Measurements from ENCODE around the gene SYTL1.
"Not testable (repeated sequence)": the region's sequence is repeated elsewhere in the genome, so short reads cannot be mapped to it uniquely, and the experiment has no call there.

Gene SYTL1

GRCh38 chr1:27384797-27385196 lies 43.0 kb downstream of the SYTL1 start:
- ATAC-seq = not testable (repeated sequence)

- ATAC-seq = no peak
Observed at GRCh38 chr1:27388337-27389005, 46.6 kb downstream of the SYTL1 start.

GRCh38 chr1:27391511-27392095 lies 49.8 kb downstream of the SYTL1 start:
- no peak for ATAC-seq

- peak; percentile 94 to 95 for ATAC-seq
Observed at GRCh38 chr1:27392096-27392777, 50.4 kb downstream of the SYTL1 start, which contains the start of gene GPR3. Gene GPR3 (plus strand): TSS chr1:27392622. CDS start chr1:27393799, 1,177 bp downstream.

DNA sequence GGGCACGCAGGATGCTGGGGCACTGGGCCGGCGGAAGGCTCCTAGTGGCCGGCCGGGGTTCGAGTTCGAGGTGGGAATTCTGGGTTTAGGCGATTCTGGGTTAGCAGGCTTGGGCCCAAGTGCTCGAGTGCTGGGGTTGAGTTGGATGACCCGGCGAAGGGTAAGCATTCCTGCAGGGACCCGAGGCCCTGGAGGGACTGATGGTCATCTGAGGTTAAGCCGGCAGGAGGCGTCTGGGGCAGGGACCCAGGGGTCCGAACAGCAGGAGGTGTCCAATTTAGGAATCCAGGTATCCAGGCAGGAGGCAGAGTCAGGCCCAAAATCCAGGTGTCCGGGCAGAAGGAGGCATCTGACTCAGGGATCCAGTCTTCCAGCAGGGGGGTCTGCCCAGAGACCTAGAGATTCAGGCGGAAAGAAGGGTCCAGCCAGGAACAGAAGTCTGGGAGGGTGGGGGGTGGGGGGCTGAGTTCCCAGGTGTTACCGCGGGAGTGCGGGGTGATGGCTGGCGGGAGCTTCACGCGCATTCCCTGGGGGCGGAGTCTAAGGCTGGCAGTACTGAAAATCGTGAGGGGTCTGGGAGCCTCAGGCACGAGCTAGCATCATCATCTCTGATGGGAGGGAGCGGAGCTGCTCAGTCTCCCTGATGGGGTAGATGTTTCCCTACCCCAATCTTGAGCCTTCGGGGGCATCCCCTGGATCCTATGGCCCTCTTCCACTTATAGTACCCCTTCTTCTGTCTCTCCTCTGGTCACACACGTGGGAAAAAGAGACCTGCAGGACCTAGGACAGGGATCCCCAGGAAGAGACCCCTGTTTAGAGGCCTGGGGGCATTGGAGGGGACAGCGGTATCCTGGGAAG lies 51.2 kb downstream of the SYTL1 start:
- no peak for ATAC-seq

DNA sequence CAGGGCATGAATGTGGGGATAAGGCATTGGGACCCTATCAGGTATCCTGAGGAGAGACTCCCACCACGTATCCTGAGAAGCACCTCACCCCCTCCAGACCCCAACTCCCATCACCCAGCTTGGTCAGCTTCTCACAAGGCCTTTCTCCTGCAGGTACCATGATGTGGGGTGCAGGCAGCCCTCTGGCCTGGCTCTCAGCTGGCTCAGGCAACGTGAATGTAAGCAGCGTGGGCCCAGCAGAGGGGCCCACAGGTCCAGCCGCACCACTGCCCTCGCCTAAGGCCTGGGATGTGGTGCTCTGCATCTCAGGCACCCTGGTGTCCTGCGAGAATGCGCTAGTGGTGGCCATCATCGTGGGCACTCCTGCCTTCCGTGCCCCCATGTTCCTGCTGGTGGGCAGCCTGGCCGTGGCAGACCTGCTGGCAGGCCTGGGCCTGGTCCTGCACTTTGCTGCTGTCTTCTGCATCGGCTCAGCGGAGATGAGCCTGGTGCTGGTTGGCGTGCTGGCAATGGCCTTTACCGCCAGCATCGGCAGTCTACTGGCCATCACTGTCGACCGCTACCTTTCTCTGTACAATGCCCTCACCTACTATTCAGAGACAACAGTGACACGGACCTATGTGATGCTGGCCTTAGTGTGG lies 51.9 kb downstream of the SYTL1 start:
- ATAC-seq = no peak

- ATAC-seq = no peak
Observed at GRCh38 chr1:27394282-27394658, 52.4 kb downstream of the SYTL1 start.

- ATAC-seq = no peak
Observed at GRCh38 chr1:27394925-27395324, 53.1 kb downstream of the SYTL1 start.

- ATAC-seq = peak; percentile 17 to 23
Observed at GRCh38 chr1:27395441-27396195, 53.8 kb downstream of the SYTL1 start.

- no peak for ATAC-seq
Observed at GRCh38 chr1:27397110-27397509, 55.3 kb downstream of the SYTL1 start.

DNA sequence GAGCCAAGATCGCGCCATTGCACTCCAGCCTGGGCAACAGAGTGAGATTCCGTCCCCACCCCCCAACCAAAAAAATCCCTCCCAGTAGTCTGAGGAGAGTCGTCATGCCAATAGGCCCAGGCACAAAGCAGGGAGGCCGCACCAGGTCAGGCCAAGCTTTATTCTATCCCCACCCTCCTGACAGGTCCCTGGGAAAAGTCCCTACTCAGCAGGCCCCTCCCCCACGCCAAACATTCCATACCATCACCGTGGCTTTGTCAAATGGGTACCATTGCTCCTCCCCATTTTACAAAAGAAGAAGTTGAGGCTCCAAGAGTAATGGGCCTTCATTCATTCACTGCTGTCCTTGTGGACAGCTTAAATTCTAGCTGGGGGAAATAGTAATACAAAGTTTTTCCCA lies 55.9 kb downstream of the SYTL1 start:
- no peak for ATAC-seq

DNA sequence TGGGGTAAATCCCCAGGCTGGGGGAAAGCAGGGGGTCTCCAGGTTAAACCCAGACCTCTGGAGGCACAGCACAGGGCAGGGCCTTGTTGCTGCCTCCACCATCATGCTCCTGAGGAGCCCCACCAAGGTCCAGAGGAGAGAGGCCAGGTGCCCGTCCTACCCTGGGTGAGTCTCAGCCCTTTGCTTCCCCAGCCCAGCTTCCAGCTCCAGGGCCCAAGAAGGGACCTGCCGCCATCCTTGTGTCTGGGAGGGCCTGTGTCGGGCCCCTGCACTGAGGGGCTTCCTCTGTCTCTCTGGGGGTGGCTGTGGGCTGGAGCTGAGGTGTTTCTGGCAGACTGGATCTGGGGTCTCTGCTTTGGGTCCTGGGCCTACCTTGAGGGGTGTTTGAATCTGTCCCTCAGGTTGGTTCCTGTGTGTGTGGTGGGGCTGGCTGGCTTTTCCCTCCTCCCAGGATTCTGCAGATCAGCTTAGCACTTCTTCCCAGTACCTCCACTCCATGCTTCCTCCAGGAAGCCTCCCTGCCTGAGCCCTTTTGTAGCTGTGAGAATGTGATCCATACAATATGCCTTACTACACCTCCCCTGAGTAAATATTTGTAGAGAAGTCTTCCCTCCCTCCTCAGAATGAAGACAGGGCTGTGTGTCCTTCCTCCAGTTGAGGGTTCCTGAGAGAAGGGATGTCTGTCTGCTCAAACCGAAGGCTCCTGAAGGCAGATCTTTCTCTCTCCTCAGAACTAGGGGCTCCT lies 56.8 kb downstream of the SYTL1 start:
- no peak for ATAC-seq

- ATAC-seq = no peak
Observed at GRCh38 chr1:27399251-27400025, 57.6 kb downstream of the SYTL1 start.

GRCh38 chr1:27400082-27400962 lies 58.5 kb downstream of the SYTL1 start:
- ATAC-seq = no peak

GRCh38 chr1:27400963-27401341 lies 59.1 kb downstream of the SYTL1 start:
- no peak for ATAC-seq

DNA sequence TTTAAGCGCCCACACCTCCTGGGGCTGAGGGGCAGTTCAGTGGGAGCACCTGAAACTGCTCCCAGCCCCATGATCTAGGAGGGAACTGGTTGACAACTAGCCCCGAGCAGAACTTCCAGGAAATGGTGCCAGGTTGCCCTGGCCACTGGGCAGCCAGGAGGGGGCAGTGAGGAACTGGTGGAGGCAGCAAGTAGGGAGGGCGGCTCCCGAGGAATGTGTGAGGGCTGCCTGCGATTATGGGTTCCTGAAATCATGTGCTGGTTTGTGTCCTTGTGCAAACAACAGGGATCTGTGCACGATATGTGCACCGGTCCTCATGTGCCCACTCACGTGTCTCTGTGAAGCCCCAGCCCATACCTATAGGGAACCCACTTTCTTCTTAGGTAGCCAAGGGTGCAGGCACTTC lies 60.5 kb downstream of the SYTL1 start:
- no peak for ATAC-seq

DNA sequence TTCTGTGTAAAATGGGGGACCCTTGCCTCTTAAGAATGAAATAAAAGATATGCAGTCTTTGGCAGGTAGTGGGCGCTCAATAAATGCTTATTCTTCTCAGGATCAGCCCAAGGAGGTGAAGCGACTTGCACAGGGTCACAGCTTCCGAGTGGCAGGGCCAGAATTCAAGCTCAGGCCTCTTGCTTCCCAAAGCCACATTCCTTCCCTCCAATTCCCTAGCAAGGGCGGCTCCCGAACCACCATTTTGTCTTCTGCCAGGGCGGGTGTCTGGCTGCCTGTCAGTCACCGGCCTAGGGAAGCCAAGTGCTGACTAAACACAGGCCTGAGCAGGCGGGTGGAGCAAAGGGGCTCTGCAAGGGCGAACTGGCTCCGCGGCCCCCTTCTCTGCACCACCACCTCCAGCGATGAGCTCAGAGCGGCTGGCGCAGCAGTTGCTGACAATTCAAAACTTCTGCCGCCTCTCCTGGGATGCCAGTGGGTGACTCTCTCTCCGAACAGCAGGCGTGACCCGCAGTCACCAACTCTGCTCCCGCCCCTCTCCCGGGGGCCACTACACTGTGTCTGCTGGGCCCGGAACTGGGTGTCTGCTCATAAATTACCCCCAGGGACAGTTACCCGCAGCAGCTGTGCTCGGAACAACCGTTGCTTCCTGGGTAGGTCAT lies 61.4 kb downstream of the SYTL1 start:
- ATAC-seq = peak; percentile 45 to 51

All from activated CD4-positive, CD25-positive, alpha-beta regulatory T cell treated with anti-CD3 and anti-CD28 coated beads, Interleukin-2, amount 50 U/mL, for 24 hours (primary cell).